Measurements from ENCODE around the gene PUS7L.
"Not testable (repeated sequence)": the region's sequence is repeated elsewhere in the genome, so short reads cannot be mapped to it uniquely, and the experiment has no call there.

PUS7L gene

DNA sequence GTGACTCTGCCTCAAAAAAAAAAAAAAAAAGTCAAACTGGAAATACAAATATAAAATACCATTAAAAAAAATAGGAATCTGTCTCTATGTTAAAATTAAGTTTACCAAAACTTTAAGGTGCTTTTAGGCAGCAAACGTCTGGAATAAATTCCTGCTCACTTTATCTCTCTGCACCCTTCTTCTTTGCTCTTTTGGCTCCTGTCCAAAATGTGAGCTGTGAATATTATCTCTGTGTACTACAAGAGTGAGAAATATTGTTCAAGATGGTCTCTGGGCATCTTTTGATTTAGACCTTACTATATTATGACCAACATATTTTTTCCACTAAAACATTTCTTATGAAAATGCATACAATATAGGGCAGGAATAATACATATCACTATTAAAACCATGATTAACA is 63.7 kb downstream of the PUS7L start:
- TF ChIP-seq, protein P1, sequence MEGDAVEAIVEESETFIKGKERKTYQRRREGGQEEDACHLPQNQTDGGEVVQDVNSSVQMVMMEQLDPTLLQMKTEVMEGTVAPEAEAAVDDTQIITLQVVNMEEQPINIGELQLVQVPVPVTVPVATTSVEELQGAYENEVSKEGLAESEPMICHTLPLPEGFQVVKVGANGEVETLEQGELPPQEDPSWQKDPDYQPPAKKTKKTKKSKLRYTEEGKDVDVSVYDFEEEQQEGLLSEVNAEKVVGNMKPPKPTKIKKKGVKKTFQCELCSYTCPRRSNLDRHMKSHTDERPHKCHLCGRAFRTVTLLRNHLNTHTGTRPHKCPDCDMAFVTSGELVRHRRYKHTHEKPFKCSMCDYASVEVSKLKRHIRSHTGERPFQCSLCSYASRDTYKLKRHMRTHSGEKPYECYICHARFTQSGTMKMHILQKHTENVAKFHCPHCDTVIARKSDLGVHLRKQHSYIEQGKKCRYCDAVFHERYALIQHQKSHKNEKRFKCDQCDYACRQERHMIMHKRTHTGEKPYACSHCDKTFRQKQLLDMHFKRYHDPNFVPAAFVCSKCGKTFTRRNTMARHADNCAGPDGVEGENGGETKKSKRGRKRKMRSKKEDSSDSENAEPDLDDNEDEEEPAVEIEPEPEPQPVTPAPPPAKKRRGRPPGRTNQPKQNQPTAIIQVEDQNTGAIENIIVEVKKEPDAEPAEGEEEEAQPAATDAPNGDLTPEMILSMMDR (IDR thresholded peaks at IDR 0.05; ENCODE audit: low read depth, low read length) = no peak
- no peak for TF ChIP-seq EZH2phosphoT487 (IDR thresholded peaks at IDR 0.05; ENCODE audit: low read depth)
- Histone ChIP-seq H3K36me3 (replicated peaks; ENCODE audit: low read depth, low read length) (no peaks in the 10 kb centered on the region), H3K27ac (ENCODE audit: low read length) (no peak overlapping the region), H3K27me3 (ENCODE audit: low read depth, low read length) (no peaks in the 10 kb centered on the region), H2AFZ (ENCODE audit: low read depth, low read length) (no peak overlapping the region), H4K20me1 (ENCODE audit: insufficient read depth, low read length) (no peaks in the 10 kb centered on the region), H3K79me2 (ENCODE audit: low read length) (no peaks in the 10 kb centered on the region), H3K9me3 (ENCODE audit: insufficient read depth, low read length) (no peaks in the 10 kb centered on the region), H3K4me2 (ENCODE audit: low read length) (no peak overlapping the region), H3K4me3 (ENCODE audit: low read length) (no peak overlapping the region), H3K9ac (ENCODE audit: low read length) (no peak overlapping the region), H3K4me1 (ENCODE audit: low read length) (no peaks in the 10 kb centered on the region)

DNA sequence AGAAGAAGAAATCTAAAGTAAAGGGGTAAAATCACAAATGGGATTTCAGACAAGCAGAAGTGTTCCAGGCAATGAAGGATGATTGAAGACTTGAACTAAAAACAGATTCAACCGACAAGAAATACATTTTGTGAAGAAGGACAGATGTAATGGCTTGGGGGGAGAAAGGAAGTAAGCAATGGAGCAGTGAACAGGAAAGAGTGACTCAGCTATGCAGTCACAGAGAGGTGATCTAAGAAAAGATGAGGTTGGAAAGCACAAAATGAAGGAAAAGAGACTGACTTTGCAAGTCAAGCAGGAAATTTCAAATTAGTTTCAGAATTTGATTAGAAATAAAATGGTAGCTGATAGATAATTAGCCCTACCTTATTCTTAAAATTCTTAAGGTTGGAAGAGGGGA is 66.5 kb downstream of the PUS7L start:
- H2AFZ ChIP-seq (ENCODE audit: low read depth, low read length) = no peak overlapping the region
- no peak overlapping the region for H3K9ac ChIP-seq (ENCODE audit: low read length)

DNA sequence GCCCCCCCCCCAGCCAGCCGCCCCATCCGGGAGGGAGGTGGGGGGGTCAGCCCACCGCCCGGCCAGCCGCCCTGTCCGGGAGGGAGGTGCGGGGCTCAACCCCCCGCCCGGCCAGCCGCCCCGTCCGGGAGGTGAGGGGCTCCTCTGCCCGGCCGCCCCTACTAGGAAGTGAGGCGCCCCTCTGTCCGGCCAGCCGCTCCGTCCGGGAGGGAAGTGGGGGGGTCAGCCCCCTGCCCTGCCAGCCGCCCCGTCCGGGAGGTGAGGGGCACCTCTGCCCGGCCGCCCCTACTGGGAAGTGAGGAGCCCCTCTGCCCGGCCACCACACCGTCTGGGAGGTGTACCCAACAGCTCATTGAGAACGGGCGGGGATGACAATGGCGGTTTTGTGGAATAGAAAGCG is 73.1 kb downstream of the PUS7L start:
- H3K9ac ChIP-seq (ENCODE audit: low read length); H3K4me1 ChIP-seq (ENCODE audit: low read length); H3K27ac ChIP-seq (ENCODE audit: low read length); H3K9me3 ChIP-seq (ENCODE audit: insufficient read depth, low read length); H3K27me3 ChIP-seq (ENCODE audit: low read depth, low read length); H3K36me3 ChIP-seq (replicated peaks; ENCODE audit: low read depth, low read length); H4K20me1 ChIP-seq (ENCODE audit: insufficient read depth, low read length); H3K4me2 ChIP-seq (ENCODE audit: low read length); H3K79me2 ChIP-seq (ENCODE audit: low read length); H2AFZ ChIP-seq (ENCODE audit: low read depth, low read length); H3K4me3 ChIP-seq (ENCODE audit: low read length): not testable (repeated sequence)

More for the DNA sequence above, 66.5 kb downstream of the PUS7L start:
- no peak overlapping the region for H3K27ac ChIP-seq (ENCODE audit: low read length)
- H3K27me3 ChIP-seq (ENCODE audit: low read depth, low read length) = no peaks in the 10 kb centered on the region
- no peak overlapping the region for H3K4me2 ChIP-seq (ENCODE audit: low read length)
- H3K4me3 ChIP-seq (ENCODE audit: low read length) = no peak overlapping the region
- no peaks in the 10 kb centered on the region for H3K4me1 ChIP-seq (ENCODE audit: low read length)
- TF ChIP-seq, protein P1 (IDR thresholded peaks at IDR 0.05; ENCODE audit: low read depth, low read length) = no peak
- no peak for TF ChIP-seq EZH2phosphoT487 (IDR thresholded peaks at IDR 0.05; ENCODE audit: low read depth)
- no peaks in the 10 kb centered on the region for H3K36me3 ChIP-seq (replicated peaks; ENCODE audit: low read depth, low read length)
- H3K9me3 ChIP-seq (ENCODE audit: insufficient read depth, low read length) = no peaks in the 10 kb centered on the region
- no peaks in the 10 kb centered on the region for H4K20me1 ChIP-seq (ENCODE audit: insufficient read depth, low read length)
- no peaks in the 10 kb centered on the region for H3K79me2 ChIP-seq (ENCODE audit: low read length)

DNA sequence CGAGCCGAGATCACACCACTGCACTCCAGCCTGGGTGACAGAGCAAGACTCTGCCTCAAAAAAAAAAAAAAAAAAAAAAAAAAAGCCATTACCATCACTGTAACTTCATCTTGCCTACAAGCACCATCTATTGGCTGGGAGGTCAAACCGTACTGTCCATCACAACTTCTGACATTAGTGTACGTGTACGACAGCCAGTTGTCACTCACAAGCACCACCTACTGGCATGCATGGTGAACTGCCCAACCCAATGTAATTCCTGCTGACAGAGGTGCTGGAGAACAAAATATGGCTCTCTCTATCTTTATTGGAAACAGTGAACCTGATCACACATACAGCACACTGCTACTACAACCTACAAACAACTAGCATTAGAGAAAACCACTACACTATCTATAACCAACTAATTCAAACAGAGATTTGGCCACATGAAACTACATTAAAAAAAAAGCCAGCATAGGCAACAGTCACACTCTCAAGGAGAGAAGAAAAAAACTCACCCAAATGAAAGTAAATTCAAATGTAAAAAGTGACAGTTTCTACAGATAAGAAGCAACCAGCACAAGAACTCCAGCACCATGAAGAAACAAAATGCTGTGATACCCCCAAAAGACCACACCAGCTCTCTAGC is 82.3 kb downstream of the PUS7L start:
- Histone ChIP-seq H3K4me2 (ENCODE audit: low read length) (no peak overlapping the region), H3K9me3 (ENCODE audit: insufficient read depth, low read length) (no peaks in the 10 kb centered on the region), H3K27me3 (ENCODE audit: low read depth, low read length) (no peaks in the 10 kb centered on the region), H3K27ac (ENCODE audit: low read length) (no peak overlapping the region), H3K9ac (ENCODE audit: low read length) (no peak overlapping the region), H3K4me3 (ENCODE audit: low read length) (no peak overlapping the region), H3K79me2 (ENCODE audit: low read length) (no peaks in the 10 kb centered on the region), H2AFZ (ENCODE audit: low read depth, low read length) (no peak overlapping the region), H3K4me1 (ENCODE audit: low read length) (no peaks in the 10 kb centered on the region), H3K36me3 (replicated peaks; ENCODE audit: low read depth, low read length) (no peaks in the 10 kb centered on the region), H4K20me1 (ENCODE audit: insufficient read depth, low read length) (no peaks in the 10 kb centered on the region)
- no peak for TF ChIP-seq EZH2phosphoT487 (IDR thresholded peaks at IDR 0.05; ENCODE audit: low read depth)
- TF ChIP-seq, protein P1 (IDR thresholded peaks at IDR 0.05; ENCODE audit: low read depth, low read length) = peak; percentile 65
